Colonic mucosa (tissue), 4 donors: Measurements from ENCODE around the gene COL9A1. TPM values are rescaled to one million over a fixed set of nuclear protein-coding genes. Genes with fewer than 3 reads are reported as not detected.

ENCODE experiments used
- DNase-seq: peaks from one replicate; pipeline ENCODE4 v3.0.0-alpha.2; 2020
- H3K27ac ChIP-seq: fragments of 200-600 bp; one replicate; pipeline ENCODE4 v1.8.0; 2021
- H3K27me3 ChIP-seq: fragments of 200-600 bp; one replicate; pipeline ENCODE4 v1.8.0; 2021
- H3K36me3 ChIP-seq: fragments of 200-600 bp; one replicate; pipeline ENCODE4 v1.8.0; 2021
- H3K4me1 ChIP-seq: fragments of 200-600 bp; one replicate; pipeline ENCODE4 v1.8.0; 2021; ENCODE audit warnings: mild to moderate bottlenecking
- H3K4me3 ChIP-seq: fragments of 200-600 bp; one replicate; pipeline ENCODE4 v1.8.0; 2021
- H3K9ac ChIP-seq, 2 donors: one replicate each; pipeline ENCODE4 v1.7.0; 2013; ENCODE audit warnings: control low read depth in 2 of 2, low read depth in 2 of 2, low read length in 2 of 2
- H3K9me3 ChIP-seq: fragments of 200-600 bp; one replicate; pipeline ENCODE4 v1.8.0; 2021
- CTCF ChIP-seq: fragments of 200-600 bp; IDR thresholded peaks from one replicate; pipeline ENCODE4 v1.8.0; 2022; ENCODE audit warnings: antibody characterized with exemption, mild to moderate bottlenecking
- intact Hi-C: fragments of 100-400 bp; cut with DNase I; formaldehyde crosslinking; loops from one replicate; pipeline ENCODE4 v1.14.1; 2022
- total RNA-seq, 2 donors: library from RNA; stranded (reverse); fragmentation: NEBNext Ultra II Directional in 1 of 2; extraction: Animal tissue kit (Norgen Biotek cat#: 25700) in 1 of 2; gene quantifications; one replicate each; pipeline ENCODE4 v1.2.1, GENCODE V29; 2021
- donor health status: healthy.
- donor health status: DM: no; HTN: no; CAD: no.
- donor health status: DM: no; HTN: no; CAD: no.

The COL9A1 gene
- total RNA-seq, 2 donors from 2014 or later: 0.45 to 0.82 TPM

GRCh38 chr6:70184723-70185122 lies 118.2 kb downstream of the COL9A1 start:
- Histone ChIP-seq H3K9me3 (no peaks in the 10 kb centered on the region), H3K36me3 (no peaks in the 10 kb centered on the region), H3K4me3 (no peak overlapping the region), H3K9ac (no peak overlapping the region), H3K27ac (no peak overlapping the region), H3K27me3 (no peaks in the 10 kb centered on the region), H3K4me1 (no peaks in the 10 kb centered on the region)
- intact Hi-C loops: no loop called here
- DNase-seq: no peak
- TF ChIP-seq CTCF: no peak

- intact Hi-C loops: no loop called here
- DNase-seq: no peak
Measured at GRCh38 chr6:70183538-70183937, 119.3 kb downstream of the COL9A1 start.

GRCh38 chr6:70180901-70181599 lies 121.8 kb downstream of the COL9A1 start:
- no peak overlapping the region for H3K27ac ChIP-seq
- H3K4me3 ChIP-seq: no peak overlapping the region
- H3K9ac ChIP-seq: no peak overlapping the region
- H3K27me3 ChIP-seq: no peaks in the 10 kb centered on the region
- no peak for DNase-seq
- intact Hi-C loops: no loop called here
- no peaks in the 10 kb centered on the region for H3K4me1 ChIP-seq
- no peaks in the 10 kb centered on the region for H3K36me3 ChIP-seq
- no peaks in the 10 kb centered on the region for H3K9me3 ChIP-seq
- TF ChIP-seq CTCF: no peak

More at GRCh38 chr6:70183538-70183937, 119.3 kb downstream of the COL9A1 start:
- no peak overlapping the region for H3K27ac ChIP-seq
- H3K27me3 ChIP-seq: no peaks in the 10 kb centered on the region
- no peak overlapping the region for H3K4me3 ChIP-seq
- no peaks in the 10 kb centered on the region for H3K36me3 ChIP-seq
- TF ChIP-seq CTCF: no peak
- H3K9me3 ChIP-seq: no peaks in the 10 kb centered on the region
- H3K4me1 ChIP-seq: no peaks in the 10 kb centered on the region
- no peak overlapping the region for H3K9ac ChIP-seq

- no peak overlapping the region for H3K27ac ChIP-seq
- TF ChIP-seq CTCF: no peak
- no peak for DNase-seq
- H3K4me1 ChIP-seq: no peaks in the 10 kb centered on the region
- H3K9ac ChIP-seq: no peak overlapping the region
- intact Hi-C loops: no loop called here
- H3K9me3 ChIP-seq: no peaks in the 10 kb centered on the region
- H3K4me3 ChIP-seq: no peak overlapping the region
- no peaks in the 10 kb centered on the region for H3K36me3 ChIP-seq
- no peaks in the 10 kb centered on the region for H3K27me3 ChIP-seq
Measured at GRCh38 chr6:70180183-70180900, 122.5 kb downstream of the COL9A1 start.

- no peak for DNase-seq
- no peaks in the 10 kb centered on the region for H3K4me1 ChIP-seq
- no peaks in the 10 kb centered on the region for H3K9me3 ChIP-seq
- no peak overlapping the region for H3K9ac ChIP-seq
- no peak overlapping the region for H3K4me3 ChIP-seq
- intact Hi-C loops: no loop called here
- no peak for TF ChIP-seq CTCF
- H3K27ac ChIP-seq: no peak overlapping the region
- H3K27me3 ChIP-seq: no peaks in the 10 kb centered on the region
- H3K36me3 ChIP-seq: no peaks in the 10 kb centered on the region
Measured at GRCh38 chr6:70176842-70177550, 125.9 kb downstream of the COL9A1 start.
